ENCODE data around the gene KRT14. TPM values are rescaled to one million over a fixed set of nuclear protein-coding genes. Genes with fewer than 3 reads are reported as not detected.

The KRT14 gene
- 0.19 TPM in 1 of 2 replicates, not detected in the other for total RNA-seq

GRCh38 chr17:41586863-41587495, at the start of gene KRT14:
Gene KRT14 (minus strand): TSS chr17:41586895. CDS start chr17:41586834, 61 bp downstream.

GRCh38 chr17:41624208-41625101, 37.8 kb upstream of the KRT14 start, which contains the start of gene KRT17:
Gene KRT17 (minus strand): TSS chr17:41624575. CDS start chr17:41624509, 66 bp downstream.

GRCh38 chr17:41612376-41613160, 25.9 kb upstream of the KRT14 start, which contains the start of gene KRT16:
Gene KRT16 (minus strand): TSS chr17:41612767. CDS start chr17:41612688, 79 bp downstream.

GRCh38 chr17:41571561-41572434, 14.9 kb downstream of the KRT14 start, which contains the start of gene KRT9:
Gene KRT9 (minus strand): TSS chr17:41572059. CDS start chr17:41571992, 67 bp downstream.

Other genes with a start within 250 kb of the KRT14 start
- not detected in 2 replicates for gene KRT33A, start 236.1 kb downstream of the KRT14 start, total RNA-seq
- gene KRT33B, start 217.1 kb downstream of the KRT14 start, total RNA-seq = not detected in 2 replicates
- not detected in 2 replicates for gene KRT34, start 204.6 kb downstream of the KRT14 start, total RNA-seq
- not detected in 2 replicates for gene KRT31, start 189.3 kb downstream of the KRT14 start, total RNA-seq
- gene KRT37, start 162.3 kb downstream of the KRT14 start, total RNA-seq = not detected in 2 replicates
- not detected in 2 replicates for gene KRT38, start 145.9 kb downstream of the KRT14 start, total RNA-seq
- gene KRT32, start 119.5 kb downstream of the KRT14 start, total RNA-seq = not detected in 2 replicates
- gene KRT35, start 105.7 kb downstream of the KRT14 start, total RNA-seq = 0.09 TPM in 1 of 2 replicates, not detected in the other
- gene KRT36, start 97.0 kb downstream of the KRT14 start, total RNA-seq = under 0.01 TPM in 1 of 2 replicates, not detected in the other
- gene KRT13, start 81.3 kb downstream of the KRT14 start, total RNA-seq = not detected in 2 replicates
- gene KRT15, start 68.0 kb downstream of the KRT14 start, total RNA-seq = 0.56 and 1.8 TPM in 2 replicates
- gene KRT19, start 58.6 kb downstream of the KRT14 start, total RNA-seq = 144 and 171 TPM in 2 replicates
- gene KRT9, start 14.8 kb downstream of the KRT14 start, total RNA-seq = not detected in 2 replicates
- gene KRT16, start 25.9 kb upstream of the KRT14 start, total RNA-seq = 0.09 TPM in 1 of 2 replicates, not detected in the other
- gene KRT17, start 37.7 kb upstream of the KRT14 start, total RNA-seq = 2.2 and 2.4 TPM in 2 replicates
- gene EIF1, start 102.0 kb upstream of the KRT14 start, total RNA-seq = 68.4 and 86.9 TPM in 2 replicates
- not detected in 2 replicates for gene GAST, start 125.4 kb upstream of the KRT14 start, total RNA-seq
- 0.28 and 0.36 TPM in 2 replicates for gene HAP1, start 147.7 kb upstream of the KRT14 start, total RNA-seq
- gene JUP, start 199.8 kb upstream of the KRT14 start, total RNA-seq = 79.8 and 113 TPM in 2 replicates
- 62.4 and 107 TPM in 2 replicates for gene P3H4, start 225.1 kb upstream of the KRT14 start, total RNA-seq
- 103 and 201 TPM in 2 replicates for gene FKBP10, start 226.1 kb upstream of the KRT14 start, total RNA-seq
- 54.4 and 54.8 TPM in 2 replicates for gene NT5C3B, start 249.3 kb upstream of the KRT14 start, total RNA-seq

All from endothelial cell of coronary artery (primary cell).